ENCODE results near the gene GSTM2. TPM values are rescaled to one million over a fixed set of nuclear protein-coding genes. Genes with fewer than 3 reads are reported as not detected.

The GSTM2 gene
- total and polyA plus RNA-seq, 11 donors: 20.5 to 101 (median 62.3) TPM

DNA sequence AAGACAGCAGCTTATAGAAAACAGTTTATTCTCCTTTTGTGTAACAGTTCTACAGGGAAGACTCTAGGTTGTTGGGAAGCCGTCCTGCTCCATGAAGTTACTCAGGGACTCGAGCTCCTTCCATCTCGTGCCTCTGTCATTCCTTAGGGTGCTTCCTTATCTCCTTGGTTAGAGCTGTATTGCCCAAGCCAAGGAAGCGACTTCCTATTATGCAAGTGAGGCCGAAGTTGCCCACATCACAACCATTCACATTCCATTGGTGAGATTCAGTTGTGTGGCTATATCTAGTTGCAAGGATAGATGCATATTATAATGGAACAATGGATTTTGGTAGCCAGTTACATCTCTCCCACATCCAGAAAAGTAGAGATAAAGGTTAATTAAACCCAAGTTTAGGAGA, 53.2 kb downstream of the GSTM2 start:
- Histone ChIP-seq H3K4me3 (no peak overlapping the region), H3K36me3 (no peaks in the 10 kb centered on the region), H3K27ac (no peak overlapping the region), H3K4me1 (peaks cover 0 to 8% (median 0%) of the 10 kb centered on the region in 12 donors), H3K9me3 (no peaks in the 10 kb centered on the region), H3K27me3 (no peaks in the 10 kb centered on the region)
- no peak for ATAC-seq
- TF ChIP-seq CTCF (IDR thresholded peaks at IDR 0.05): no peak
- no peak for TF ChIP-seq POLR2A (IDR thresholded peaks at IDR 0.05)
- intact Hi-C loops (cut with DNase I): loop anchor here in 1 of 10 donors (10.0 kb wide), 1 partner anchor 46 kb away; no protein-coding TSS in a partner anchor
- WGBS, 4 donors: 79 to 88% (median 85%) methylated on average over 5 of the region's 5 CpGs
- DNase-seq: no peak

DNA sequence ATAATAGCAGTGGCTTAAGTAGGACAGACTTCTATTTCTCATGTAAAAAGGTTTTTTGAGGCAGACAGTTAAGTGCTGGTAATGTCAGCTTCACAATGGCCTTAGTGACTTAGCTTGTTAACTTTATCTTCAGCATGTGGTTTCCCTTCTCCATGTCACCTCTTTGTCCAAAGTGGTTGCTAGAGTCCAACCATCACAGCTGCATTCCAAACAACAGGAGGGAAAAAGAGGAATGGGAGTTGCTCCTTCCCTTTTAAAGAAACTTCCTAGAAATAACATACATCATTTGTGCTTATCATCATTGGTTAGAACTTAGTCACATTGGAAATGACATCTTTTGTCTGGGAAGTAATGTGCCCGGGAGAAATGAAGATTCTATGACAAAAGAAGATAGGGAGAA, 54.1 kb downstream of the GSTM2 start:
- TF ChIP-seq CTCF (IDR thresholded peaks at IDR 0.05): no peak
- no peak for TF ChIP-seq POLR2A (IDR thresholded peaks at IDR 0.05)
- no peaks in the 10 kb centered on the region for H3K9me3 ChIP-seq
- intact Hi-C loops (cut with DNase I): loop anchor here in 1 of 10 donors (10.0 kb wide), 1 partner anchor 47 kb away; no protein-coding TSS in a partner anchor
- no peak overlapping the region for H3K27ac ChIP-seq
- 91 to 95% (median 93%) methylated on average over 1 of the region's 1 CpG for WGBS, 4 donors
- ATAC-seq: no peak
- H3K4me3 ChIP-seq: no peak overlapping the region
- peaks cover 0 to 6% (median 0%) of the 10 kb centered on the region in 12 donors for H3K4me1 ChIP-seq
- no peaks in the 10 kb centered on the region for H3K27me3 ChIP-seq
- no peaks in the 10 kb centered on the region for H3K36me3 ChIP-seq
- no peak for DNase-seq

- ATAC-seq (no peak), DNase-seq (no peak)
- H3K4me3 ChIP-seq: no peak overlapping the region
- no peaks in the 10 kb centered on the region for H3K9me3 ChIP-seq
- WGBS, 4 donors: 82 to 92% (median 89%) methylated on average over 7 of the region's 7 CpGs
- intact Hi-C loops (cut with DNase I): loop anchor here in 1 of 10 donors (10.0 kb wide), 1 partner anchor 48 kb away; no protein-coding TSS in a partner anchor
- H3K4me1 ChIP-seq: peaks cover 0 to 6% (median 0%) of the 10 kb centered on the region in 12 donors
- no peaks in the 10 kb centered on the region for H3K27me3 ChIP-seq
- TF ChIP-seq POLR2A (IDR thresholded peaks at IDR 0.05): no peak
- TF ChIP-seq CTCF (IDR thresholded peaks at IDR 0.05): no peak
- no peaks in the 10 kb centered on the region for H3K36me3 ChIP-seq
- H3K27ac ChIP-seq: no peak overlapping the region
These were observed 55.2 kb downstream of the GSTM2 start for GRCh38 chr1:109722908-109723691.

Other genes starting within 250 kb of the GSTM2 start
- gene PSMA5, start 241.6 kb upstream of the GSTM2 start, total RNA-seq: 10 to 100 TPM; 24.3 to 74.9 (median 61.0) TPM
- gene PSMA5, start 241.6 kb upstream of the GSTM2 start, polyA plus RNA-seq: 10 to 100 TPM; 31.5 to 94.7 TPM
- 10 to 100 TPM; 11.3 to 39.7 (median 25.4) TPM for gene SYPL2, start 201.5 kb upstream of the GSTM2 start, total RNA-seq
- 10 to 100 TPM; 14.7 to 36.3 TPM for gene SYPL2, start 201.5 kb upstream of the GSTM2 start, polyA plus RNA-seq
- 1 to 10 TPM; 1.2 to 2.8 (median 2.1) TPM for gene ATXN7L2, start 184.2 kb upstream of the GSTM2 start, total RNA-seq
- gene ATXN7L2, start 184.2 kb upstream of the GSTM2 start, polyA plus RNA-seq: 1 to 10 TPM; 2.0 to 3.8 TPM
- gene CYB561D1, start 174.0 kb upstream of the GSTM2 start, total RNA-seq: 1 to 10 TPM; 3.4 to 8.4 (median 5.1) TPM
- gene CYB561D1, start 174.0 kb upstream of the GSTM2 start, polyA plus RNA-seq: 1 to 10 TPM; 2.1 to 8.1 TPM
- 10 to 100 TPM in 8 of 9 donors, 1 to 10 TPM in 1; 9.9 to 19.1 (median 14.9) TPM for gene AMIGO1, start 158.3 kb upstream of the GSTM2 start, total RNA-seq
- 1 to 10 TPM; 4.6 to 6.2 TPM for gene AMIGO1, start 158.3 kb upstream of the GSTM2 start, polyA plus RNA-seq
- gene GPR61, start 128.2 kb upstream of the GSTM2 start, total RNA-seq: under 1 TPM in 6 of 9 donors, not detected in 3; 0.08 to 0.72 (median 0.21) TPM
- gene GPR61, start 128.2 kb upstream of the GSTM2 start, polyA plus RNA-seq: under 1 TPM in 1 of 2 donors, not detected in 1; 0.15 TPM
- gene GNAI3, start 119.4 kb upstream of the GSTM2 start, total RNA-seq: 1 to 10 TPM; 1.5 to 5.4 (median 2.5) TPM
- 1 to 10 TPM; 1.6 to 3.0 TPM for gene GNAI3, start 119.4 kb upstream of the GSTM2 start, polyA plus RNA-seq
- gene GNAT2, start 48.4 kb upstream of the GSTM2 start, total RNA-seq: not detected
- not detected for gene GNAT2, start 48.4 kb upstream of the GSTM2 start, polyA plus RNA-seq
- gene AMPD2, start 48.2 kb upstream of the GSTM2 start, total RNA-seq: 10 to 100 TPM in 5 of 9 donors, 1 to 10 TPM in 4; 7.5 to 29.9 (median 10.0) TPM
- gene AMPD2, start 48.2 kb upstream of the GSTM2 start, polyA plus RNA-seq: 10 to 100 TPM in 1 of 2 donors, 1 to 10 TPM in 1; 7.4 to 17.1 TPM
- gene GSTM4, start 12.0 kb upstream of the GSTM2 start, total RNA-seq: 10 to 100 TPM; 29.2 to 48.4 (median 44.5) TPM
- gene GSTM4, start 12.0 kb upstream of the GSTM2 start, polyA plus RNA-seq: 10 to 100 TPM; 21.7 to 42.1 TPM
- gene GSTM1, start 19.8 kb downstream of the GSTM2 start, total RNA-seq: 10 to 100 TPM in 5 of 9 donors, not detected in 4; 17.9 to 60.0 (median 26.8) TPM
- gene GSTM1, start 19.8 kb downstream of the GSTM2 start, polyA plus RNA-seq: 10 to 100 TPM in 1 of 2 donors, under 1 TPM in 1; 0.10 to 39.5 TPM
- gene GSTM5, start 44.2 kb downstream of the GSTM2 start, total RNA-seq: 1 to 10 TPM in 7 of 9 donors, under 1 TPM in 1, not detected in 1; 0.58 to 9.0 (median 2.2) TPM
- 1 to 10 TPM in 1 of 2 donors, under 1 TPM in 1; 0.49 to 1.4 TPM for gene GSTM5, start 44.2 kb downstream of the GSTM2 start, polyA plus RNA-seq
- 100 to 1,000 TPM in 4 of 9 donors, 10 to 100 TPM in 5; 52.3 to 237 (median 91.5) TPM for gene GSTM3, start 73.0 kb downstream of the GSTM2 start, total RNA-seq
- 100 to 1,000 TPM in 1 of 2 donors, 10 to 100 TPM in 1; 53.1 to 224 TPM for gene GSTM3, start 73.0 kb downstream of the GSTM2 start, polyA plus RNA-seq
- gene EPS8L3, start 95.9 kb downstream of the GSTM2 start, total RNA-seq: under 1 TPM in 5 of 9 donors, not detected in 4; 0.25 to 0.75 (median 0.29) TPM
- gene EPS8L3, start 95.9 kb downstream of the GSTM2 start, polyA plus RNA-seq: under 1 TPM in 1 of 2 donors, not detected in 1; 0.30 TPM
- gene CSF1, start 242.8 kb downstream of the GSTM2 start, total RNA-seq: 10 to 100 TPM in 8 of 9 donors, 1 to 10 TPM in 1; 9.0 to 64.8 (median 14.5) TPM
- 1 to 10 TPM; 9.1 to 9.9 TPM for gene CSF1, start 242.8 kb downstream of the GSTM2 start, polyA plus RNA-seq

Data from heart left ventricle (tissue), 16 donors.